ENCODE data around the gene PAK1.

Gene PAK1

GRCh38 chr11:77472991-77473800, 698 bp downstream of the PAK1 start:
- DNase-seq, result peak; percentile 44

- peak; percentile 6 for DNase-seq
Measured at GRCh38 chr11:77471558-77472193, 2.2 kb downstream of the PAK1 start.

GRCh38 chr11:77470971-77471370, 2.9 kb downstream of the PAK1 start:
- DNase-seq, result no peak

- no peak for DNase-seq
Measured at GRCh38 chr11:77470504-77470903, 3.4 kb downstream of the PAK1 start.

- DNase-seq, result no peak
Measured at GRCh38 chr11:77468527-77468926, 5.4 kb downstream of the PAK1 start.

GRCh38 chr11:77467993-77468392, 5.9 kb downstream of the PAK1 start:
- DNase-seq, result no peak

- no peak for DNase-seq
Measured at GRCh38 chr11:77467233-77467632, 6.7 kb downstream of the PAK1 start.

- no peak for DNase-seq
Measured at GRCh38 chr11:77457340-77457739, 16.6 kb downstream of the PAK1 start.

- no peak for DNase-seq
Measured at GRCh38 chr11:77455740-77456139, 18.2 kb downstream of the PAK1 start.

- DNase-seq, result no peak
Measured at GRCh38 chr11:77454867-77455655, 18.8 kb downstream of the PAK1 start.

- DNase-seq, result no peak
Measured at GRCh38 chr11:77450227-77450626, 23.7 kb downstream of the PAK1 start.

GRCh38 chr11:77449784-77450183, 24.1 kb downstream of the PAK1 start:
- no peak for DNase-seq

GRCh38 chr11:77449060-77449521, 24.8 kb downstream of the PAK1 start:
- no peak for DNase-seq

- no peak for DNase-seq
Measured at GRCh38 chr11:77448269-77448668, 25.6 kb downstream of the PAK1 start.

- no peak for DNase-seq
Measured at GRCh38 chr11:77446911-77447629, 26.8 kb downstream of the PAK1 start.

GRCh38 chr11:77444261-77444660, 29.6 kb downstream of the PAK1 start:
- no peak for DNase-seq

- DNase-seq, result no peak
Measured at GRCh38 chr11:77442394-77443053, 31.4 kb downstream of the PAK1 start.

GRCh38 chr11:77441426-77441825, 32.5 kb downstream of the PAK1 start:
- DNase-seq, result no peak

- DNase-seq, result no peak
Measured at GRCh38 chr11:77440678-77441077, 33.2 kb downstream of the PAK1 start.

- DNase-seq, result no peak
Measured at GRCh38 chr11:77438487-77438886, 35.4 kb downstream of the PAK1 start.

GRCh38 chr11:77436969-77437368, 36.9 kb downstream of the PAK1 start:
- no peak for DNase-seq

- DNase-seq, result no peak
Measured at GRCh38 chr11:77436506-77436905, 37.4 kb downstream of the PAK1 start.
